ENCODE data around the gene TMEM52B. TPM values are rescaled to one million over a fixed set of nuclear protein-coding genes. Genes with fewer than 3 reads are reported as not detected.
"Not testable (repeated sequence)": the region's sequence is repeated elsewhere in the genome, so short reads cannot be mapped to it uniquely, and the experiment has no call there.

TMEM52B gene
- total and polyA plus RNA-seq, 5 donors from 2014 or later, result not detected

DNA sequence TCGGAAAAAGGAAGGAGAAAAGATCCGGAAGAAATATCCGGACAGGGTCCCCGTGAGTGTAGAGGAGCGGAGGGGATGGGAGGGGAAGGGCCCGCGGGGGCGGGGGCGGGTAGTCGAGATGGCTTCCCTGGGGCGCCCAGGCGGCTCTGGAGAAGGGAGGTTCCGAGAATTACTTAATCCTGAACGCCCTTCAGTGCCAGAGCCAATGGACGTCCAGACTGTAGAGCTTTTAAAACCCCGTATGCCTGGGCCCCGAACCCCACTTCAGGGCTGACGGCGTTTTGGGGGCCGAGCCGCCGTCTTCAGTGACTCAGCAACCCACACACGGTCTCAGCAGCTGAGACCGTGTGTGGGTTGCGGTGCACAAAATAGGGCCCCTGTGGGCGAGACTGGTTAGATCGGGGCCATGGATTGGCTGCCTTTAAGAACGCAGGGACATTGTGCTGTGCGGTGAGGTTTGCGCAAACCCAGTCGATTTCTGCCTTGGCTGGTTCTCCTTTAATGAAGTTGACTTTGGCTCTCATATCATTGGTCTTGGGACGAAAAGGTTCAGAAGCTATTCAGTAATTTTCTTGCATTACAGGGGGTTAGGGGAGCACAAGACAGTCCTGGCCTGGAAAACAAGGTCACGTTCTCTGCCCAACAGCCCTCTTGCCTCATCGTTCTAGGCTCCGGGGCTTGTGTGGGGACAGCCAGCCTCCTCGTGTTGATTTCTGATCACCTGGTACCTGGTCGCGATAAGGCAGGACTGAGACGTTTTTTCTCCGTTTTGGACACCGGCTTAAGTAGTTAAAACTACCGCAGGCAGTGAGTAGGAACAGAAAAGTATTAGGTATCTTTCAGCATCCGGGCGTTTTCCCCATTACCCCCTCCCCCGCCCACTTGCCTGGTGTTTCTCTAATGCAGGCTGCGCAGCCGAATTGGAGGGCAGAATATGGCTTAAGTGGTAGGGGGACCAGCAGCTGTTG is 34.6 kb downstream of the TMEM52B start:
- Mint-ChIP-seq H3K36me3 (no peaks in the 10 kb centered on the region), H3K9me3 (no peaks in the 10 kb centered on the region), H3K4me3 (peak overlapping the region; percentile 95 to 99 (median 97)), H3K4me1 (peaks cover 7 to 35% (median 26%) of the 10 kb centered on the region in 4 donors), H3K27me3 (peaks cover 13% of the 10 kb centered on the region), H3K27ac (peak overlapping the region; percentile 95 to 99 (median 98))
- Histone ChIP-seq H3K4me1 (ENCODE audit: control insufficient read depth, insufficient read depth, low read length, poor library complexity, severe bottlenecking) (peaks cover 29% of the 10 kb centered on the region), H3K27ac (ENCODE audit: insufficient read depth, low read length, poor library complexity, severe bottlenecking) (peak overlapping the region; percentile 88), H3K27me3 (ENCODE audit: control insufficient read depth, insufficient read depth, low read length) (no peaks in the 10 kb centered on the region), H3K36me3 (ENCODE audit: control insufficient read depth, insufficient read depth, low read length) (no peaks in the 10 kb centered on the region), H3K9me3 (ENCODE audit: control insufficient read depth in 2 of 2, low read length in 2 of 2) (no peaks in the 10 kb centered on the region), H3K4me3 (ENCODE audit: low read depth, low read length) (peak overlapping the region; percentile 97)
- DNase-seq (peak; percentile 75 to 85 (median 79)), ATAC-seq (ENCODE audit: low read depth in 2 of 2) (peak; percentile 64 to 71)

DNA sequence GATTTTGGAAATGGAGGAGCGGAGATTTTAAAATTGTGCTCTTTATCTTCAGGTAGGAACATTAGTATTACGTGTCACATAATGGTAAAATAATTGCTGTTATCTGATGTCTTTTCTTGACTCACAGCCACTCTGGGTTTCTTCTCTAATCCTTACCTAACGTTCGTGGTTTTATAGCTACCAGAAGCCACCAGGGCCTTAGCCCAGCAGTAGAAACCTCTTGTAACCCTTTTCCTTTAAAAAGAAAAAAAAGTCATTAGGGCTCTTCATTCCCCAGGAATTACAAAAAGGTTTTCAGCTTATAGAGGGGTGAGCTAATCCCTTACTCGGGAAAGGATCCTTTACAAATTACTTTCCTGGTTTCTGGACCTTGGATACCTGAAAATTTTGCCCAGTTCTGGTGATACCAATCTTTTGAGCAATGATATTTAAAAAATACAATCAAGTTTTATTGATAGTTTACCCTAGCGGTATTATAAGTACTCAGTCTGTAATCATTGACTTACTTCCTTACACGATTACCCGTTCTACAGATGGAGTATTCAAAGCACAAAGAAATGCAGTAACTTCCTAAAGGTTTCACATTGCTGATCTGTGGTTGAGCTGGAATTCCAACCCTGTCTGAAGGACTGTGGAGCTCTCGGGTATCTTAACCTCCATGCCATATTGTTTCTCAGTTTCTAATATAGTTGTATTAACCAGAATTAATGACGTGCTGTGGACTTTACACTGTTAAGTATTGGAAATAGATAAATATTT is 35.5 kb downstream of the TMEM52B start:
- H3K36me3 Mint-ChIP-seq, result no peaks in the 10 kb centered on the region
- Histone ChIP-seq H3K9me3 (ENCODE audit: control insufficient read depth in 2 of 2, low read length in 2 of 2) (no peaks in the 10 kb centered on the region), H3K4me1 (ENCODE audit: control insufficient read depth, insufficient read depth, low read length, poor library complexity, severe bottlenecking) (peaks cover 29% of the 10 kb centered on the region), H3K36me3 (ENCODE audit: control insufficient read depth, insufficient read depth, low read length) (no peaks in the 10 kb centered on the region), H3K27me3 (ENCODE audit: control insufficient read depth, insufficient read depth, low read length) (no peaks in the 10 kb centered on the region), H3K4me3 (ENCODE audit: low read depth, low read length) (peak overlapping the region; percentile 97), H3K27ac (ENCODE audit: insufficient read depth, low read length, poor library complexity, severe bottlenecking) (peak overlapping the region; percentile 88)
- H3K4me3 Mint-ChIP-seq, result peak overlapping the region; percentile 95 to 99 (median 97)
- H3K27ac Mint-ChIP-seq, result peak overlapping the region; percentile 95 to 99 (median 98)
- H3K27me3 Mint-ChIP-seq, result peaks cover 13% of the 10 kb centered on the region
- H3K9me3 Mint-ChIP-seq, result no peaks in the 10 kb centered on the region
- DNase-seq (no peak), ATAC-seq (ENCODE audit: low read depth in 2 of 2) (no peak)
- peaks cover 7 to 35% (median 26%) of the 10 kb centered on the region in 4 donors for H3K4me1 Mint-ChIP-seq

DNA sequence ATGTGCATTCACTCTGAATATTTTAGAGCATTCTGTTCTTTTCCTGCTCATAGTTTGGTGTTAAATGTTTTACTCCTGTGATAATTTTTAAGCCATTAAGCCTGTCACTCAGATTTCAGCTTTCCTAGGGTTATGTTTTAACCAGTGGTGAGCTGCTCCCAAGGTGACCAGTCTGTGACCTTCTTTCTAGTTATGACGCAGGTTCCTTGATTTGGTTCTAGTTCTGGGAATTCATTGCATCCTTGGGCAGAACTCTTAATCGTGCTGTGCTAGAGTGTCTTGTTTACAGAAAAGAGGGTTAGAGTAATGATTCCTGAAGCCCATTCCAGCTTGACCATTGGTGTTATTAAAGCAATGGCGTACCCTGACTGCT is 36.0 kb downstream of the TMEM52B start:
- Histone ChIP-seq H3K36me3 (ENCODE audit: control insufficient read depth, insufficient read depth, low read length) (peaks cover 4% of the 10 kb centered on the region), H3K27ac (ENCODE audit: insufficient read depth, low read length, poor library complexity, severe bottlenecking) (no peak overlapping the region), H3K4me3 (ENCODE audit: low read depth, low read length) (peak overlapping the region; percentile 97), H3K27me3 (ENCODE audit: control insufficient read depth, insufficient read depth, low read length) (no peaks in the 10 kb centered on the region), H3K9me3 (ENCODE audit: control insufficient read depth in 2 of 2, low read length in 2 of 2) (no peaks in the 10 kb centered on the region), H3K4me1 (ENCODE audit: control insufficient read depth, insufficient read depth, low read length, poor library complexity, severe bottlenecking) (peaks cover 29% of the 10 kb centered on the region)
- DNase-seq (no peak), ATAC-seq (ENCODE audit: low read depth in 2 of 2) (no peak)
- H3K4me3 Mint-ChIP-seq, result peak overlapping the region; percentile 95 to 99 (median 97)
- H3K4me1 Mint-ChIP-seq, result peaks cover 7 to 35% (median 26%) of the 10 kb centered on the region in 4 donors
- no peaks in the 10 kb centered on the region for H3K36me3 Mint-ChIP-seq
- H3K9me3 Mint-ChIP-seq, result no peaks in the 10 kb centered on the region
- peak overlapping the region in 1 of 3 donors; percentile 98 for H3K27ac Mint-ChIP-seq
- peaks cover 13% of the 10 kb centered on the region for H3K27me3 Mint-ChIP-seq

DNA sequence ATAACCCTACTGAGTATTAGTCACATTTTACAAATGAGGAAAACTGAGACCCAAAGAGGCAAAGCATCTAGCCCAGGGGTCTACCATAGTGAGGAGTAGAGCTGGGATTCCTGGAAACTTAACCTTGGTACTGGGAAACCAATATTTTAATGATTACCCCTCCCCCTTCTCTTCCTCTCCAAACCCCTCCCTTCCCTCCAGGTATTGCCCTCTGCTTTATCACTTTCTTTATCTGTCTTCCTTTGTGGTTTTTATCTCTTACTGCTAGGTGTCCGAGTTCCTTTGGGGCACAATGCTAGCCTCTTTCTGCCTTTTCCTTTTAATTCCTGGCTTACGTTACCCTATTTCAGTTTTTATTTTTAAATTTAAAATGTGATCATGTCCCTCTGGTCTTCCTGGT is 36.6 kb downstream of the TMEM52B start:
- peaks cover 29% of the 10 kb centered on the region for H3K4me1 ChIP-seq (ENCODE audit: control insufficient read depth, insufficient read depth, low read length, poor library complexity, severe bottlenecking)
- Mint-ChIP-seq H3K36me3 (peaks cover 4% of the 10 kb centered on the region), H3K27me3 (peaks cover 13% of the 10 kb centered on the region), H3K27ac (peak overlapping the region in 1 of 3 donors; percentile 98), H3K4me3 (peak overlapping the region; percentile 41 to 99 (median 96)), H3K9me3 (no peaks in the 10 kb centered on the region), H3K4me1 (peaks cover 7 to 35% (median 26%) of the 10 kb centered on the region in 4 donors)
- peaks cover 9% of the 10 kb centered on the region for H3K36me3 ChIP-seq (ENCODE audit: control insufficient read depth, insufficient read depth, low read length)
- no peak overlapping the region for H3K27ac ChIP-seq (ENCODE audit: insufficient read depth, low read length, poor library complexity, severe bottlenecking)
- no peaks in the 10 kb centered on the region for H3K9me3 ChIP-seq (ENCODE audit: control insufficient read depth in 2 of 2, low read length in 2 of 2)
- peak in 1 of 3 donors; percentile 75 for DNase-seq
- H3K4me3 ChIP-seq (ENCODE audit: low read depth, low read length), result peak overlapping the region; percentile 97
- no peak for ATAC-seq (ENCODE audit: low read depth in 2 of 2)
- no peaks in the 10 kb centered on the region for H3K27me3 ChIP-seq (ENCODE audit: control insufficient read depth, insufficient read depth, low read length)

DNA sequence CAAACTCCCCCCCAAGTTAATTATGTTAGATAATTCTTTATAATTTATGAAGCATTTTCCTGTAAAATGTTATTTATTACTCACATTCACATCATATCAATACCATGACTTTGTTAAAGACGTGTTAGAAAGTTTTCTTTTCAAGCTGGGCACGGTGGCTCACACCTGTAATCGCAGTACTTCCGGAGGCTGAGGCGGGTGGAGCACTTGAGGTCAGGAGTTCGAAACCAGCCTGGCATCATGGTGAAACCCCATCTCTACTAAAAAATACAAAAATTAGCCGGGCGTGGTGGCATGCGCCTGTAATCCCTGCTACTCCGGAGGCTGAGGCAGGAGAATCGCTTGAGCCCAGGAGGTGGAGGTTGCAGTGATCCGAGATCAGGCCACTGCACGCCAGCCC is 37.1 kb downstream of the TMEM52B start:
- peak overlapping the region in 2 of 4 donors; percentile 33 to 99 for H3K4me3 Mint-ChIP-seq
- H3K9me3 ChIP-seq (ENCODE audit: control insufficient read depth in 2 of 2, low read length in 2 of 2); H3K36me3 Mint-ChIP-seq; ATAC-seq (ENCODE audit: low read depth in 2 of 2); H3K27ac Mint-ChIP-seq; DNase-seq; H3K27me3 ChIP-seq (ENCODE audit: control insufficient read depth, insufficient read depth, low read length); H3K27ac ChIP-seq (ENCODE audit: insufficient read depth, low read length, poor library complexity, severe bottlenecking); H3K9me3 Mint-ChIP-seq: not testable (repeated sequence)
- Histone ChIP-seq H3K4me1 (ENCODE audit: control insufficient read depth, insufficient read depth, low read length, poor library complexity, severe bottlenecking) (peaks cover 29% of the 10 kb centered on the region), H3K36me3 (ENCODE audit: control insufficient read depth, insufficient read depth, low read length) (peaks cover 14% of the 10 kb centered on the region), H3K4me3 (ENCODE audit: low read depth, low read length) (peak overlapping the region; percentile 97)
- peaks cover 7 to 35% (median 26%) of the 10 kb centered on the region in 4 donors for H3K4me1 Mint-ChIP-seq
- H3K27me3 Mint-ChIP-seq, result peaks cover 13% of the 10 kb centered on the region

DNA sequence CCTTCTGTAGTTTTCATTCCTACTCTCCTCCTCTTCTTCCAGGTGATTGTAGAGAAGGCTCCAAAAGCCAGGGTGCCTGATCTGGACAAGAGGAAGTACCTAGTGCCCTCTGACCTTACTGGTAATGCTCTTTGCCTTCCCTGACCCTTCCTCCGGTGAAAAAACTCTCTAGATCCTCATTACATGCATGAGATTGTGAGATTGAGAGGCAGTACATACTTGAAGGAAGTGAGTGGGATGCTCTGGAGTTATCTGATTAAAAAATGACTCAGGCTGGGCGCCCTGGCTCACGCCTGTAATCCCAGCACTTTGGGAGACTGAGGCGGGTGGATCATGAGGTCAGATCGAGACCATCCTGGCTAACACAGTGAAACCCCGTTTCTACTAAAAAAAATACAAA is 39.2 kb downstream of the TMEM52B start:
- Histone ChIP-seq H3K27ac (ENCODE audit: insufficient read depth, low read length, poor library complexity, severe bottlenecking) (no peak overlapping the region), H3K36me3 (ENCODE audit: control insufficient read depth, insufficient read depth, low read length) (peaks cover 33% of the 10 kb centered on the region), H3K9me3 (ENCODE audit: control insufficient read depth in 2 of 2, low read length in 2 of 2) (no peaks in the 10 kb centered on the region), H3K4me1 (ENCODE audit: control insufficient read depth, insufficient read depth, low read length, poor library complexity, severe bottlenecking) (peaks cover 25% of the 10 kb centered on the region), H3K4me3 (ENCODE audit: low read depth, low read length) (no peak overlapping the region), H3K27me3 (ENCODE audit: control insufficient read depth, insufficient read depth, low read length) (no peaks in the 10 kb centered on the region)
- Mint-ChIP-seq H3K36me3 (peaks cover 29% of the 10 kb centered on the region), H3K9me3 (no peaks in the 10 kb centered on the region), H3K27me3 (peaks cover 5% of the 10 kb centered on the region), H3K4me1 (peaks cover 7 to 28% (median 23%) of the 10 kb centered on the region in 4 donors), H3K4me3 (no peak overlapping the region), H3K27ac (no peak overlapping the region)
- ATAC-seq (ENCODE audit: low read depth in 2 of 2) (no peak), DNase-seq (no peak)

DNA sequence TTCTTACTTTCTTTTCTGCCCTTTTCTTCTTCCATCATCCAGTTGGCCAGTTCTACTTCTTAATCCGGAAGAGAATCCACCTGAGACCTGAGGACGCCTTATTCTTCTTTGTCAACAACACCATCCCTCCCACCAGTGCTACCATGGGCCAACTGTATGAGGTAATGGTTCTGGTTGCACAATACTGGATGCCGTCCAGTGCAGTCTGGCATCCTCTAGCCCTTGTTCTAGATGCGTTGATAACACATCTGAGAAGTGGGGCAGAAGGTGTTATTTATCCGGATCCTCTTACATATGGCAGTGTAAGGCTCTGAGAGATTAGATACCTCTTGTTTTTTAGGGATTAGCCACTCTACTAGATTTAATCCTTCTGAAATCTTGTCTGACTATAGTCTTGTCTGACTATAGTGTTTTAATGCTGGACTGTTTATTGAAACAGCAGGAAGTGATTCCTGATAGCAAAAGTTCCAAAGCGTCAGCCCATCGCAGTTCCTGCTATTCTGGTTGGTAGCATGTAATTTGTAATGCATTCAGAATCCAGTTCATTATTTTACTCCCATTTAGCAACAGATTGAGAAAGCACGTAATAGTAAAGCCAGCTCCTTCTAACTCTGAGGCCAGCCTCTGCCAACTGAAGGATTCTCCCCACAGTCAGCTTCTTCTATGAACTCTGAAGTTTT is 41.7 kb downstream of the TMEM52B start:
- no peak for DNase-seq
- peaks cover 3 to 9% (median 4%) of the 10 kb centered on the region in 4 donors for H3K4me1 Mint-ChIP-seq
- no peak overlapping the region for H3K4me3 ChIP-seq (ENCODE audit: low read depth, low read length)
- H3K9me3 ChIP-seq (ENCODE audit: control insufficient read depth in 2 of 2, low read length in 2 of 2), result no peaks in the 10 kb centered on the region
- peak overlapping the region in 2 of 3 donors; percentile 2 to 16 for H3K27ac Mint-ChIP-seq
- H3K27ac ChIP-seq (ENCODE audit: insufficient read depth, low read length, poor library complexity, severe bottlenecking), result no peak overlapping the region
- H3K36me3 Mint-ChIP-seq, result peaks cover 42% of the 10 kb centered on the region
- peaks cover 1% of the 10 kb centered on the region for H3K4me1 ChIP-seq (ENCODE audit: control insufficient read depth, insufficient read depth, low read length, poor library complexity, severe bottlenecking)
- H3K27me3 Mint-ChIP-seq, result no peaks in the 10 kb centered on the region
- H3K27me3 ChIP-seq (ENCODE audit: control insufficient read depth, insufficient read depth, low read length), result no peaks in the 10 kb centered on the region
- H3K4me3 Mint-ChIP-seq, result no peak overlapping the region
- no peak for ATAC-seq (ENCODE audit: low read depth in 2 of 2)
- H3K9me3 Mint-ChIP-seq, result no peaks in the 10 kb centered on the region
- peaks cover 39% of the 10 kb centered on the region for H3K36me3 ChIP-seq (ENCODE audit: control insufficient read depth, insufficient read depth, low read length)
